MCF 10A (cell line): ENCODE measurements around the gene CYBC1. TPM values are rescaled to one million over a fixed set of nuclear protein-coding genes. Genes with fewer than 3 reads are reported as not detected.

Experiments
- BruUV-seq: library from RNA; stranded (reverse); fragments of 400-500 nt; replicated peaks from 2 replicates; lab custom pipeline; 2021; lab: Mats Ljungman, UMichigan
- CTCF ChIA-PET: fragments of 300-600 bp; sonication (Branson Sonifier 250); formaldehyde crosslinking; extraction: SDS; loops from one replicate; lab custom pipeline; 2021; ENCODE audit warnings: antibody characterized with exemption, inconsistent platforms; lab: Yijun Ruan, JAX
- POLR2A ChIA-PET: fragments of 300-600, 350-650 bp; sonication (Branson Sonifier 250); formaldehyde crosslinking; extraction: SDS; loops from one replicate; lab custom pipeline; 2020; ENCODE audit warnings: antibody characterized with exemption, inconsistent platforms; lab: Yijun Ruan, JAX
- DNase-seq: peaks from one replicate; pipeline ENCODE4 v3.0.0-alpha.2; 2018; ENCODE audit not compliant: unreplicated experiment
- H3K27ac Mint-ChIP-seq: one replicate; pipeline ENCODE4 v1.8.0; 2022; ENCODE audit warnings: mild to moderate bottlenecking, low read depth, mixed read lengths; ENCODE audit not compliant: unreplicated experiment
- H3K27me3 Mint-ChIP-seq: one replicate; pipeline ENCODE4 v1.8.0; 2022; ENCODE audit warnings: mixed read lengths; ENCODE audit not compliant: insufficient read depth, unreplicated experiment
- H3K36me3 Mint-ChIP-seq: one replicate; pipeline ENCODE4 v1.8.0; 2022; ENCODE audit warnings: mild to moderate bottlenecking, moderate library complexity, mixed read lengths; ENCODE audit not compliant: insufficient read depth, unreplicated experiment
- H3K4me1 Mint-ChIP-seq: one replicate; pipeline ENCODE4 v1.8.0; 2022; ENCODE audit warnings: mixed read lengths; ENCODE audit not compliant: insufficient read depth, unreplicated experiment
- H3K4me3 Mint-ChIP-seq: one replicate; pipeline ENCODE4 v1.8.0; 2022; ENCODE audit warnings: mild to moderate bottlenecking, moderate library complexity, mixed read lengths; ENCODE audit not compliant: unreplicated experiment
- H3K9me3 Mint-ChIP-seq: one replicate; pipeline ENCODE4 v1.8.0; 2022; ENCODE audit warnings: mixed read lengths; ENCODE audit not compliant: unreplicated experiment
- intact Hi-C: fragments of 100-400 bp; cut with micrococcal nuclease; formaldehyde crosslinking; loops from 2 replicates; pipeline ENCODE4 v1.14.1; 2022
- total RNA-seq: library from RNA; stranded (reverse); gene quantifications from 2 replicates; pipeline ENCODE4 v1.2.3, GENCODE V29; 2022
- TF ChIP-seq, protein P1 (sequence below): fragments of 200-600 bp; IDR thresholded peaks from one replicate; pipeline ENCODE4 v1.8.0; 2022; ENCODE audit warnings: antibody characterized with exemption, mild to moderate bottlenecking; ENCODE audit not compliant: unreplicated experiment

The CYBC1 gene
- total RNA-seq, 1 experiment from 2014 or later = 38.0 TPM

GRCh38 chr17:82492643-82493225, 42.2 kb upstream of the CYBC1 start:
- TF ChIP-seq, protein P1, sequence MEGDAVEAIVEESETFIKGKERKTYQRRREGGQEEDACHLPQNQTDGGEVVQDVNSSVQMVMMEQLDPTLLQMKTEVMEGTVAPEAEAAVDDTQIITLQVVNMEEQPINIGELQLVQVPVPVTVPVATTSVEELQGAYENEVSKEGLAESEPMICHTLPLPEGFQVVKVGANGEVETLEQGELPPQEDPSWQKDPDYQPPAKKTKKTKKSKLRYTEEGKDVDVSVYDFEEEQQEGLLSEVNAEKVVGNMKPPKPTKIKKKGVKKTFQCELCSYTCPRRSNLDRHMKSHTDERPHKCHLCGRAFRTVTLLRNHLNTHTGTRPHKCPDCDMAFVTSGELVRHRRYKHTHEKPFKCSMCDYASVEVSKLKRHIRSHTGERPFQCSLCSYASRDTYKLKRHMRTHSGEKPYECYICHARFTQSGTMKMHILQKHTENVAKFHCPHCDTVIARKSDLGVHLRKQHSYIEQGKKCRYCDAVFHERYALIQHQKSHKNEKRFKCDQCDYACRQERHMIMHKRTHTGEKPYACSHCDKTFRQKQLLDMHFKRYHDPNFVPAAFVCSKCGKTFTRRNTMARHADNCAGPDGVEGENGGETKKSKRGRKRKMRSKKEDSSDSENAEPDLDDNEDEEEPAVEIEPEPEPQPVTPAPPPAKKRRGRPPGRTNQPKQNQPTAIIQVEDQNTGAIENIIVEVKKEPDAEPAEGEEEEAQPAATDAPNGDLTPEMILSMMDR = no peak
- Mint-ChIP-seq H3K4me3 (peak overlapping the region; percentile 36), H3K9me3 (no peaks in the 10 kb centered on the region), H3K27me3 (no peaks in the 10 kb centered on the region), H3K27ac (peak overlapping the region; percentile 87), H3K4me1 (peaks cover 34% of the 10 kb centered on the region), H3K36me3 (peaks cover 17% of the 10 kb centered on the region)
- no TSS peak for BruUV-seq
- intact Hi-C loops = no loop called here
- DNase-seq = peak; percentile 80
- ChIA-PET CTCF (interaction anchor here (0.7 to 1.2 kb wide), 5 partner anchors 10 to 58 kb away, joined by 3 to 7 read pairs (median 4); no protein-coding TSS in a partner anchor), POLR2A (interaction anchor here (0.6 to 7.0 kb wide), 9 partner anchors 12 to 383 kb away, joined by 3 to 128 read pairs (median 3); partner anchors contain the start of gene FOXK2)

GRCh38 chr17:82491533-82491932, 41.0 kb upstream of the CYBC1 start:
- H3K27ac Mint-ChIP-seq = no peak overlapping the region
- CTCF ChIA-PET = interaction anchor here (0.6 kb wide), 2 partner anchors 9 to 37 kb away, joined by 3 to 6 read pairs; no protein-coding TSS in a partner anchor
- H3K27me3 Mint-ChIP-seq = no peaks in the 10 kb centered on the region
- peaks cover 22% of the 10 kb centered on the region for H3K36me3 Mint-ChIP-seq
- POLR2A ChIA-PET = interaction anchor here (1.1 to 7.0 kb wide), 4 partner anchors 29 to 41 kb away, joined by 3 to 128 read pairs (median 34); partner anchors contain the start of genes CYBC1 and FOXK2
- no TSS peak for BruUV-seq
- no peak for DNase-seq
- TF ChIP-seq, protein P1 = no peak
- peaks cover 31% of the 10 kb centered on the region for H3K4me1 Mint-ChIP-seq
- intact Hi-C loops = no loop called here
- no peak overlapping the region for H3K4me3 Mint-ChIP-seq
- H3K9me3 Mint-ChIP-seq = no peaks in the 10 kb centered on the region

DNA sequence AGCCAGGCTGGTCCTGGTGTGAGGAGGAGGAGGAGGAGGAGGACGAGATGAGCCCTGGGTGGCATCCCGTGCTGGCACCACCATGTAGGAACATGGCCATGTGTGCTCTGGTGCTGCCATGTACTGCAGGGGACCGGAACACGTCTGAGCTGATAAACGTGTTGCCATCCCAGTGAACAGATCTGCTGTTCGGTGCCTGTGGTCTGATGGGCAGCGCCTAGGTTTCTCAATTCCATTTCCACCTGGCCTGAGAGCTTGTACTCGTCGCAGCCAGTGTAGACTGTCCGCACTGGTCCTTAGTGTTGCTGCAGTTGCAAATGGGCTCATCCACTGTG, 40.6 kb upstream of the CYBC1 start:
- Mint-ChIP-seq H3K9me3 (no peaks in the 10 kb centered on the region), H3K4me1 (peaks cover 32% of the 10 kb centered on the region), H3K27me3 (no peaks in the 10 kb centered on the region), H3K4me3 (no peak overlapping the region), H3K36me3 (peaks cover 22% of the 10 kb centered on the region), H3K27ac (no peak overlapping the region)
- POLR2A ChIA-PET = interaction anchor here (1.3 kb wide), 1 partner anchor 40 kb away, joined by 3 read pairs; the partner anchor contains the start of gene CYBC1
- intact Hi-C loops = no loop called here
- DNase-seq = no peak
- CTCF ChIA-PET = no interaction called here
- no TSS peak for BruUV-seq
- TF ChIP-seq, protein P1 = no peak

- POLR2A ChIA-PET = interaction anchor here (1.3 kb wide), 1 partner anchor 40 kb away, joined by 3 read pairs; the partner anchor contains the start of gene CYBC1
- H3K9me3 Mint-ChIP-seq = no peaks in the 10 kb centered on the region
- intact Hi-C loops = no loop called here
These were observed 40.1 kb upstream of the CYBC1 start for GRCh38 chr17:82490512-82491195.

More at GRCh38 chr17:82490512-82491195, 40.1 kb upstream of the CYBC1 start:
- TF ChIP-seq, protein P1 = no peak
- Mint-ChIP-seq H3K4me3 (no peak overlapping the region), H3K36me3 (peaks cover 22% of the 10 kb centered on the region), H3K4me1 (peaks cover 31% of the 10 kb centered on the region), H3K27ac (no peak overlapping the region), H3K27me3 (no peaks in the 10 kb centered on the region)
- CTCF ChIA-PET = no interaction called here
- no peak for DNase-seq
- BruUV-seq = no TSS peak
